Panc1 (cell line): ENCODE measurements around the gene KIAA1755. TPM values are rescaled to one million over a fixed set of nuclear protein-coding genes. Genes with fewer than 3 reads are reported as not detected.
"Not testable (repeated sequence)": the region's sequence is repeated elsewhere in the genome, so short reads cannot be mapped to it uniquely, and the experiment has no call there.

Source experiments
- ATAC-seq: fragments of 200-7000 bp; cut with Tn5 transposase; 2 replicates; pipeline ENCODE4 v1.9.1; 2020; ENCODE audit warnings: mild to moderate bottlenecking, moderate library complexity
- BruUV-seq: library from RNA; stranded (reverse); fragments of 400-500 nt; replicated peaks from 2 replicates; lab custom pipeline; 2021; lab: Mats Ljungman, UMichigan
- CTCF ChIA-PET: fragments of 300-600 bp; sonication (Branson Sonifier 250); formaldehyde crosslinking; loops from one replicate; lab custom pipeline; 2022; ENCODE audit warnings: antibody characterized with exemption; lab: Charles Lee
- POLR2A ChIA-PET: fragments of 300-600 bp; sonication (Branson Sonifier 250); formaldehyde crosslinking; loops from one replicate; lab custom pipeline; 2022; ENCODE audit warnings: antibody characterized with exemption; lab: Charles Lee
- DNase-seq: peaks from one replicate; pipeline ENCODE4 v3.0.0-alpha.2; 2010; ENCODE audit warnings: low read depth, low spot score
- H3K27ac ChIP-seq: 2 replicates; pipeline ENCODE4 v1.5.1; 2011; ENCODE audit warnings: mild to moderate bottlenecking, low read length, inconsistent platforms
- H3K27me3 ChIP-seq: fragments of 200-500 bp; sonication (Bioruptor generic); 2 replicates; pipeline ENCODE4 v1.6.0; 2014; ENCODE audit warnings: low read length, inconsistent platforms; ENCODE audit not compliant: control insufficient read depth, insufficient read depth
- H3K36me3 ChIP-seq: fragments of 200-500 bp; sonication (Bioruptor generic); 2 replicates; pipeline ENCODE4 v1.5.1; 2014; ENCODE audit warnings: inconsistent platforms, mild to moderate bottlenecking, low read length, moderate library complexity; ENCODE audit not compliant: control insufficient read depth, insufficient read depth
- H3K4me1 ChIP-seq: 2 replicates; pipeline ENCODE4 v1.5.1; 2011; ENCODE audit warnings: inconsistent platforms, mild to moderate bottlenecking, low read length, moderate library complexity; ENCODE audit not compliant: control insufficient read depth, insufficient read depth
- H3K4me3 ChIP-seq, 2 experiments: 2 replicates each; pipeline ENCODE4 v1.5.1; 2011 to 2012; ENCODE audit warnings: low read depth in 2 of 2, low read length in 2 of 2, mild to moderate bottlenecking in 2 of 2, inconsistent platforms in 1 of 2, moderate library complexity in 1 of 2
- H3K9me3 ChIP-seq: fragments of 200-500 bp; sonication (Bioruptor generic); 2 replicates; pipeline ENCODE4 v1.5.1; 2014; ENCODE audit warnings: low read depth, mild to moderate bottlenecking, inconsistent platforms, low read length, moderate library complexity; ENCODE audit not compliant: control insufficient read depth, insufficient read depth
- CTCF ChIP-seq: fragments of 450-650 bp; IDR thresholded peaks from 2 replicates; pipeline ENCODE4 v1.5.1; 2017; ENCODE audit warnings: mild to moderate bottlenecking
- POLR2AphosphoS5 ChIP-seq: IDR thresholded peaks from 2 replicates; pipeline ENCODE4 v1.6.1; 2012; ENCODE audit warnings: mild to moderate bottlenecking, low read depth, low read length, moderate library complexity
- REST ChIP-seq, 2 experiments: IDR thresholded peaks; 2 replicates each; pipeline ENCODE4 v1.6.1; 2011 to 2012; ENCODE audit warnings: low read depth in 2 of 2, control low read depth in 1 of 2, low read length in 1 of 2, mild to moderate bottlenecking in 1 of 2, moderate library complexity in 1 of 2; ENCODE audit not compliant: insufficient read depth in 1 of 2
- SIN3A ChIP-seq: IDR thresholded peaks from 2 replicates; pipeline ENCODE4 v1.6.1; 2012; ENCODE audit warnings: low read depth, mild to moderate bottlenecking, low read length, moderate library complexity, borderline replicate concordance; ENCODE audit not compliant: insufficient read depth
- TCF7L2 ChIP-seq: IDR thresholded peaks from 2 replicates; pipeline ENCODE4 v1.6.1; 2011; ENCODE audit warnings: mild to moderate bottlenecking, low read depth, low read length, inconsistent platforms
- in situ Hi-C: cut with HindIII; loops from 2 replicates; pipeline ENCODE4 v1.10.0; 2016; ENCODE audit warnings: low sequenced_read_pairs, low pct_unique_long_range_greater_than_20kb
- intact Hi-C: fragments of 100-400 bp; cut with micrococcal nuclease; formaldehyde crosslinking; loops from one replicate; pipeline ENCODE4 v1.10.0; 2022; ENCODE audit not compliant: unreplicated experiment
- total RNA-seq: library from RNA; stranded (reverse); gene quantifications from one replicate; pipeline ENCODE4 v1.2.1, GENCODE V29; 2021; ENCODE audit not compliant: unreplicated experiment

KIAA1755 gene
- total RNA-seq, 1 experiment from 2014 or later, result 0.08 TPM

- TF ChIP-seq CTCF (no peak), REST (IDR thresholded peaks at IDR 0.05; ENCODE audit: insufficient read depth in 1 of 2, low read depth in 2 of 2, low read length in 1 of 2) (no peak), TCF7L2 (no peak), SIN3A (no peak), POLR2AphosphoS5 (no peak)
- Histone ChIP-seq H3K4me1 (no peaks in the 10 kb centered on the region; the same call in 1 of the 2 replicates), H3K27me3 (no peaks in the 10 kb centered on the region), H3K27ac (no peak overlapping the region), H3K4me3 (no peak overlapping the region), H3K36me3 (no peaks in the 10 kb centered on the region), H3K9me3 (no peaks in the 10 kb centered on the region)
- no TSS peak for BruUV-seq
- intact Hi-C loops (no loop called here), in situ Hi-C loops (no loop called here)
- no peak for ATAC-seq
- DNase-seq, result no peak
- ChIA-PET POLR2A (no interaction called here), CTCF (no interaction called here)
These were observed 22.7 kb upstream of the KIAA1755 start for GRCh38 chr20:38283236-38283635.

- DNase-seq, ATAC-seq, H3K36me3 ChIP-seq, in situ Hi-C loops, POLR2A ChIA-PET, BruUV-seq, H3K9me3 ChIP-seq, intact Hi-C loops, CTCF ChIA-PET, H3K27ac ChIP-seq, H3K27me3 ChIP-seq, H3K4me1 ChIP-seq, H3K4me3 ChIP-seq: not testable (repeated sequence)
These were observed 20.8 kb upstream of the KIAA1755 start for GRCh38 chr20:38281176-38281915.

- TF ChIP-seq SIN3A, result no peak
- no peak for TF ChIP-seq POLR2AphosphoS5
- TF ChIP-seq TCF7L2, result no peak
- no peak for TF ChIP-seq REST (IDR thresholded peaks at IDR 0.05; ENCODE audit: insufficient read depth in 1 of 2, low read depth in 2 of 2, low read length in 1 of 2)
- TF ChIP-seq CTCF, result no peak
- no peak overlapping the region for H3K4me3 ChIP-seq
- no TSS peak for BruUV-seq
- intact Hi-C loops (no loop called here), in situ Hi-C loops (no loop called here)
- H3K4me1 ChIP-seq, result no peaks in the 10 kb centered on the region
- H3K9me3 ChIP-seq, result no peaks in the 10 kb centered on the region
- no peaks in the 10 kb centered on the region for H3K36me3 ChIP-seq
- DNase-seq (no peak), ATAC-seq (no peak)
- ChIA-PET POLR2A (no interaction called here), CTCF (no interaction called here)
- H3K27ac ChIP-seq, result no peak overlapping the region
- H3K27me3 ChIP-seq, result no peaks in the 10 kb centered on the region
These were observed 18.2 kb upstream of the KIAA1755 start for GRCh38 chr20:38278763-38279162.
